Stimulated activated CD8-positive, alpha-beta memory T cell treated with anti-CD3 and anti-CD28 coated beads, Interleukin-7, amount 100 ng/mL, for 4 hours (primary cell): ENCODE measurements around the gene PKD1L1.
"Not testable (repeated sequence)": the region's sequence is repeated elsewhere in the genome, so short reads cannot be mapped to it uniquely, and the experiment has no call there.

ENCODE experiments used
- DNase-seq, 2 donors: peaks; one replicate each; pipeline ENCODE4 v3.0.0-alpha.2; 2020; ENCODE audit warnings: low read depth in 2 of 2

The PKD1L1 gene

DNA sequence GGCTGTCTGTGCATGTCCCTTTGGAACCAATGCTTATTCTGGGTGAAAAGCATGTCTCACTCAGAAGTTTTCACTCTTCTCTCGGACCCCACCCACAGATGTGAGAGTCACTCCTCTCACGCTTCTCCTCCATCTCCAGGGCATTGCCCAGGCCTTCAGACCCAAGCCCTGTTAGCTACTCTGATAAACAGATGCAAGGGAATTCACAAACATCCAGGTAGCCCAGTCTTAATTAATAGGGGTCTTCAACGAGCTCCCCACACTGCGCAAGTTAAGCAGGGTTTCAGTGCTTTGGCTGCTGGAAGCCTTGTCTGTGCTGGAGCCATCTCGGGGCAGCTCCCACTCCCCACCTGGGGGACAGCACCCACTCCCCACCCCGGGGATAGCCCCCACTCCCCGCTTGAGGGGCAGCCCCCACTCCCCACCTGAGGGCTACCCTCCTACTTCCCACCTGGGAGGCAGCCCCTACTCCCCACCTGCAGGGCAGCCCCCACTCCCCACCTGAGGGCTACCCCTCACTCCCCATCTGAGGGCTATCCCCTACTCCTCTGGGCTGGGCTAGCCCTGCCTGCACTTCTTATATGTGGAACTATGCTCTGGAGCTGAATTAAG is 8.7 kb downstream of the PKD1L1 start:
- DNase-seq, result no peak

- DNase-seq, result no peak
These were observed 9.6 kb downstream of the PKD1L1 start for GRCh38 chr7:47938574-47939165.

DNA sequence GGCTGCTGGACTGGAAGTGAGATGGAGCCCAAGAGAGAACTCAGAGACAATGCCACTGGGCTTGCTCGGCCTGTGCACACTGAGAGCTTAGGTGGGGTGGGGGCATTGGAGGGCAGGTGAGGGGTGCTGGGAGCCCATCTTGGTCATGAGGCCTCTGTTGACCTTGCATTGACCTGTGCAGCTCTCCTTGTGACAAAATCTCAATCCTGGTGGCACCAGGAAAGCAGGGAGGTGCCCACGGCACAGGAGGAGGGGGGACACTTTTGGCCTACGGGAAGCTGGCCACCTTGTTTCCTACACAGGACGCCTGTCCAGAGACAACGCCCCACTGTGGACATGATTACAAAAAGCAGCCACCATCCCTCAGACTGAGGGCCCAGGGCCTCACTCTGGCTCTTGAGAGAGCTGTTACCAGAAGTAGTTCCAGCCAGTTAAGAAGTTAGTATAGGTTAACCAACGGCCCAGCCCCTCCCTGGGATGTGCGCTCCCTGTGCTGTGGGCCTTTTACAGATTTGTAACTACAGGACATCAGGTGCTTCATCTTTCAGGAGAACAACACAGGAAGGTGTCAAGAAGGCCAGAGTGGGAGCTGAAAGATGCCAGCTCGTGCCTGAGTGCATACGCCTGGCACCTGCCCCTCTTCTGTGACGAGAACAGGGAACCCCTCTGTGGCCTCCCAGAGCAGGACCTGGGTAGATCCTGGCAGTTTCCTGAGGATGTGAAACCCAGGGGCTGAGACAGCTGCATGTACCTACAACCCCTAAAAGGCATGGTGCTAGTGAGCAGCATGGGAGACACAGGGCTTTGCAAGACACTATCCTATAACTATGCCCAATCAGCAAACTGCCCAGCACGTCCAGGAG is 10.3 kb downstream of the PKD1L1 start:
- no peak for DNase-seq

DNA sequence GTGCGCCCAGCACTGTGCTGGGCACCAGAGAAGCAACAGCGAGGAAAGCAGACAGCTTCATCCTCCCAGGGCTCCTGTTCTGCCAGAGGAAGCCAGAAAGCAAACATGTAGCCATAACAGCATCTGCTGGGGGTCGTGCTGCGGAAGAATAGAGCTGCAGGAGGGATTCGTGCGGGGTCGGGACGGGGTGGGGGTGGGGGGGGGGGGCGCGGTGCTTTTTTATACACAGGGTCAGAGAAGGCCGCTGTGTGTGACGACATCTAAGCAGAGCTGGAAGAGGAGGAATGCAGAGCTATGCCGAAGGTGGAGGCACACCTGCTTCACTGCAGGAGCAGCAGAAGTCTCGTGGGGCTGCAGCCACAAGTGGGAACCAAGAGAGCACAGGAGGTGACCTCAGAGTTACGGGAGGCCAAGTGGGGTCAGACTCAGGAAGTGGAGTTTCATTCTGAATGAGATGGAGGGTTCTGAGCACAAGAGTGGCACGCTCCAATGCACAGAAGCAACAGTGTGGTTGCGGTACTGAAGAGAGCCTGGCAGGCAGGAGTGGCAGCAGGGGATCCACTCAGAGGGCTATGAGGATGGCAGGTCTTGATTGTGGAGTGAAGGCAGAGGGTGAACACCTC is 11.1 kb downstream of the PKD1L1 start:
- no peak for DNase-seq

- DNase-seq, result no peak
These were observed 11.9 kb downstream of the PKD1L1 start for GRCh38 chr7:47936323-47936722.

- DNase-seq, result no peak
These were observed 12.9 kb downstream of the PKD1L1 start for GRCh38 chr7:47935336-47935735.

GRCh38 chr7:47934831-47935230 is 13.4 kb downstream of the PKD1L1 start:
- DNase-seq, result no peak

DNA sequence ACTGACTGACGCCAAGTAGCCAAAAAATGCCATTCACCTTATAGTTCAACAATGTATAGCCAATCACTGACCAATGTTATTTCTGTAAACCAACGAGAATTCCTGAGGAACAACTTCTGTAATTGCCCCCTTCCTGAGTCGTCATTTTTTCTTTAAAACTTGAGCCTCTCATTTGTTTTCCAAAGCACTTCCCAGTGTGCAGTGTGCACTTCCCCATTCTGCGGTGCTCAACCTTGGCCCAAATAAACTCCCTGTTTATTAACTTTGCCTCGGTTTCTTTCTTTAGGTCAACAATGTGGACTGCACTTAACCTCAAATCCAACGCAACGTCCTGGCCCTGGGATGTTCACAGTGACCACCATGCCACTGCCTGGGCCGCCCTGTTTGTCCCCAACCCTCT is 15.1 kb downstream of the PKD1L1 start:
- no peak for DNase-seq

- DNase-seq, result no peak
These were observed 15.7 kb downstream of the PKD1L1 start for GRCh38 chr7:47932466-47933037.

- no peak for DNase-seq
These were observed 16.2 kb downstream of the PKD1L1 start for GRCh38 chr7:47932016-47932415.

DNA sequence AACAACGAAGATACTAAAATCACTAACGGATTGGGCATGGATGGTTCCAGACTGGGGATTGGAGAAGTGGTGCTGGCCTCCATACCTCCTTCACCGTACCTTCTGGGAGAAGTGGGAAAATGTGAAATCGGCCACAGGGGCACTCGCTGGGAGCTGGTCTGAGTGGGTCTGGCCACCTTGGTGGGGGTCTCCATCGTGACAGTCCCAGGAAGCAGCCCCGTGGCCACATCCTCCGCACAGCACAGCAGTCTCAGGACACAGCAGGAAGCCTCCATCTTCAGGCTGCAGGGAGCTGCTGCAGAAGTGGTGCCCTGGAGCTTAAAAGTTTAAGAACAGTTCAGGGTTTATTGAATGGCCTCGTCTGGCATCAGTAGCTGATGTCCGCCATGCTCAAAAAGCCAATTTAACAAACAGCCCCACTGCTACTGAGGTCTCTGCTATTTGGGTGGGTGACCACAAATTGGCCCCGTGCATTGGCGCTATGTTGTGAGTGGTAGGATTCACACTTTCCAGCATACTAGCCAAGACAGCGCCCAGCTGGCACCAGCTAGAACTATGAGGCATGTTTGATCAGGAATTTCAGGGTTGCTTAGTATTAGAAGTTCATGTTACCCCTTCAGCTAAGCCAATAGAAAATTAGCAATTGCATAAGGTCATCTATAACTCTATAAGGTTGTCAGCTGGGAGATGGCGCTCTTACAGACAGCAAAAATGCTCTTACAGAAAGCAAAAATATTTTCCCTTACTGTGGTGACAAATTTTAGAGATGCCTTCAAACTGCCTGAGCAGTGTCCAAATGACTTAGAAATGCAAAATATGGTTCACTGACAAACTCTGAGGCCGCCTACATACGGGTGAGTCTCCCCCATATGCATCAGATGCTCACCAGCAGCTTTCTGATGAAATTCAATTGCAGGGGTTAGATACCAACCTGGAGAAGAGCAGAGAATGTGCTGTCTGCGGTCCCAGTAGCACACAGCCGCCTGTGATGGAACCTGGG is 17.0 kb downstream of the PKD1L1 start:
- DNase-seq, result no peak

DNA sequence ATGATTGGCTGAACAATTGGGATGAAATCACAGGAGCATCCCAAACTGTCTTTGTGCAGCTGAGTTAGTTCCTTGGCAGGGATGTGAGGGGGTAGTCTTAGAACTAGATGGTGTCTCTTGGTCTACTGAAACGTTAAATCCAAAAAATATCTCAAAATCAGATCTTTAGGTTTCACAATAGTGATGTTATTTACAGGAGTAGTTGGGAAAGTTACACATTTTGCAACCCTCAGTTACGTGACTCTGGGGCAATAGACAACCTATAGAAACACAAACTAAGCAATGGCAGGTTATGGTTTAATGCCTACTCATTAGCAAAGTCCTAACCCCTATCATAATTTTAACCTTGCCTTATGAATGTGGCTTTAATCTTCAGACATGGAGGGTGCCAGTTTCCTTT is 24.0 kb downstream of the PKD1L1 start:
- no peak for DNase-seq

GRCh38 chr7:47923081-47923875 is 25.0 kb downstream of the PKD1L1 start:
- DNase-seq, result not testable (repeated sequence)

- not testable (repeated sequence) for DNase-seq
These were observed 31.8 kb downstream of the PKD1L1 start for GRCh38 chr7:47916514-47916913.

- DNase-seq, result no peak
These were observed 32.7 kb downstream of the PKD1L1 start for GRCh38 chr7:47915616-47915976.

GRCh38 chr7:47914717-47915615 is 33.3 kb downstream of the PKD1L1 start:
- DNase-seq, result no peak

DNA sequence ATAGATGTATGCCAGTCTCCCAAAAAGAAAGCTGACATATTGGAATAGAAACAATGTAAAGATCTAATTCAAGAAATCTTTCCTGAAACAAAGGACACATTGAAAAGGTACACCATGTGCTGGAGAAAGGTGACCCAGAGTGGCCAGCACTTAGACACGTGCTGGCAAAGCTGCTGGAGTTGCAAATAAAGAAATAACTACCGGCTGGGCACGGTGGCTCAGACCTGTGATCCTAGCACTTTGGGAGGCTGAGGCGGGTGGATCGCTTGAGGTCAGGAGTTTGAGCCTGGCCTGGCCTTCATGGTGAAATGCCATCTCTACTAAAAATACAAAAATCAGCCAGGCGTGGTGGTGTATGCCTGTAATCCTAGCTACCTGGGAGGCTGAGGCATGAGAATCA is 35.9 kb downstream of the PKD1L1 start:
- no peak for DNase-seq

GRCh38 chr7:47908720-47909119 is 39.5 kb downstream of the PKD1L1 start:
- DNase-seq, result no peak

- no peak for DNase-seq
These were observed 40.2 kb downstream of the PKD1L1 start for GRCh38 chr7:47907981-47908616.
